Keratinocyte (primary cell): ENCODE results near the gene CA12.

Source experiments
- CTCF ChIP-seq, 3 experiments: IDR thresholded peaks in 1 of 3; conservative IDR thresholded peaks in 1 of 3; optimal IDR thresholded peaks in 1 of 3; 2 replicates in 2 of 3; 3 replicates in 1 of 3; pipeline versions ENCODE3 to v1.5.1; 2011; ENCODE audit warnings: low read length in 3 of 3, mild to moderate bottlenecking in 3 of 3, moderate library complexity in 2 of 3, control low read depth in 1 of 3, inconsistent platforms in 1 of 3; ENCODE audit not compliant: insufficient read depth in 2 of 3; ENCODE audit errors: extremely low read depth in 1 of 3
- EZH2 ChIP-seq: IDR thresholded peaks from one replicate; pipeline ENCODE4 v1.6.1; 2012; ENCODE audit warnings: inconsistent platforms, mild to moderate bottlenecking, low read length, moderate library complexity

GRCh38 chr15:63345391-63345752, 36.3 kb downstream of the CA12 start:
- TF ChIP-seq CTCF (optimal IDR thresholded peaks at IDR 0.05 in 1 of 3, IDR thresholded peaks at IDR 0.05 in 1 of 3, conservative IDR thresholded peaks at IDR 0.05 in 1 of 3; ENCODE audit: extremely low read depth in 1 of 3, insufficient read depth in 2 of 3, low read length in 3 of 3) (no peak), EZH2 (no peak)
